Right atrium auricular region (tissue), 2 donors: ENCODE data around the gene ODF2. TPM values are rescaled to one million over a fixed set of nuclear protein-coding genes. Genes with fewer than 3 reads are reported as not detected.
"Not testable (repeated sequence)": the region's sequence is repeated elsewhere in the genome, so short reads cannot be mapped to it uniquely, and the experiment has no call there.

Source experiments
- DNase-seq: peaks from one replicate; pipeline ENCODE4 v3.0.0-alpha.2; 2019; ENCODE audit warnings: low spot score
- H3K27ac ChIP-seq, 2 donors: fragments of 200-600 bp; sonication (generic); 1 replicate in 1 of 2; 2 replicates in 1 of 2; pipeline ENCODE4 v1.5.1; 2016 to 2019
- H3K27me3 ChIP-seq, 2 donors: fragments of 200-600 bp; sonication (generic); one replicate each; pipeline versions ENCODE4 v1.5.1 to v1.6.0; 2017 to 2019
- H3K36me3 ChIP-seq: fragments of 200-600 bp; sonication (generic); one replicate; pipeline ENCODE4 v1.5.1; 2016
- H3K4me1 ChIP-seq, 2 donors: fragments of 200-600 bp; sonication (generic); one replicate each; pipeline versions ENCODE4 v1.5.1 to v1.6.0; 2017 to 2019
- H3K4me3 ChIP-seq, 2 donors: fragments of 200-600 bp; sonication (generic); 1 replicate in 1 of 2; 2 replicates in 1 of 2; pipeline ENCODE4 v1.5.1; 2017 to 2019; ENCODE audit warnings: mild to moderate bottlenecking in 1 of 2, moderate library complexity in 1 of 2
- H3K9me3 ChIP-seq, 2 donors: fragments of 200-600 bp; sonication (generic); one replicate each; pipeline ENCODE4 v1.5.1; 2019
- CTCF ChIP-seq, 2 donors: fragments of 200-600 bp; sonication (generic); IDR thresholded peaks; one replicate each; pipeline ENCODE4 v1.5.1; 2019; ENCODE audit warnings: antibody characterized with exemption in 2 of 2
- total RNA-seq, 2 donors: library from RNA; depleted of rRNA; stranded (reverse); fragments of >200 nt; gene quantifications; one replicate each; pipeline ENCODE4 v1.1.0, GENCODE V29; 2016

ODF2 gene
- total RNA-seq, 2 donors from 2014 or later: 9.7 to 12.1 TPM

DNA sequence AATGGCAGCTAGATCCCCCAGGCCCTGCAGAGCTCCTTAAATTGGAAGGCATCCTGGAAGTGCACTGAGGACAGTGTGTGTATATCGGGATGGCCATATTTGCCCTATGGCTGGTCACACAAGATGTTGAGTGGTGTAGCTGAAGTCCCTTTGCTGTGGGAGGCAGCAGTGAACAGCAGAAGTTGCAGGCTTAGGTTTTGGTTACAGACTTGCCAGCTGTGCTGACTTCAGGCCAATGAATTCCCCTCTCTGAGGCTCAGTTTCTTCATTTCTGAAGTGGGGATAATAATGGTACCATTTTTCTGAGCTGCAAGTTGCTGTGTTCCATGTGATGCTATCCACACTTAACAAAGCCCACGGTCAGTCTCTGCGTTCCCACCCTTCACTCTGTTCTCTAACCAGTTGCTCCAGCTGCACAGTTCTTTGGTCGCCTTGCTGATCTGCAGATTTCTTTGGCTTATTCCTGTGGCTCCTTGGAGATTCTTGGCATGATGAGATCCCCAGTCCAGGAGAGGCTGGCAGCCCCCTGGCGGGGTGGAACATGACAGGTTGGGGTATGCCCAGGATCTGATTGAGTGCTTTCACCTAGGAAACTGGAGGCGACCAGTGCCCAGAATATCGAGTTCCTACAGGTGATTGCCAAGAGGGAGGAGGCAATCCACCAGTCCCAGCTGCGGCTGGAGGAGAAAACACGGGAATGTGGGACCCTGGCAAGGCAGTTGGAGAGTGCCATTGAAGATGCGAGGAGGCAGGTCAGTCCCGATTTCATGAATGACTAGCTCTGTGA, 42.2 kb downstream of the ODF2 start:
- no peaks in the 10 kb centered on the region for H3K9me3 ChIP-seq
- no peak overlapping the region for H3K4me3 ChIP-seq
- no peaks in the 10 kb centered on the region for H3K27me3 ChIP-seq
- TF ChIP-seq CTCF (IDR thresholded peaks at IDR 0.05): no peak
- no peak for DNase-seq
- peaks cover 6% of the 10 kb centered on the region for H3K36me3 ChIP-seq
- no peak overlapping the region for H3K27ac ChIP-seq
- H3K4me1 ChIP-seq: peaks cover 0 to 9% of the 10 kb centered on the region in 2 donors

DNA sequence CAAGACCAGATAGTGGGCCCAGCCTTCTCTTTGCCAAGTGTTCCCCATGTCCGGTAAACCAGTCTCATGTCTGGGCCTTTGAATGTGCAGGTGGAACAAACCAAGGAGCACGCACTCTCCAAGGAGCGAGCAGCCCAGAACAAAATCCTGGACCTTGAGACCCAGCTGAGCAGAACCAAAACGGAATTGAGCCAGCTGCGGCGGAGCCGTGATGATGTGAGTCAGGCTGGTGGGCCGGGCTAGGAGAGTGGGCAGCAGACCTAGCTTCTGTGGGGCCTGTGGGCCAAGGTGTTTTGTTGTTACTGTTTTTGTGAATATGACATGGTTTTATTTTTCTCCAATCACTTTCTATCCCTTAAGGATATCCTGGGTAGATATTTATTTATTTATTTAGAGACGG, 43.1 kb downstream of the ODF2 start:
- Histone ChIP-seq H3K27ac (no peak overlapping the region), H3K4me1 (peaks cover 0 to 15% of the 10 kb centered on the region in 2 donors), H3K27me3 (no peaks in the 10 kb centered on the region), H3K9me3 (no peaks in the 10 kb centered on the region), H3K36me3 (peaks cover 6% of the 10 kb centered on the region), H3K4me3 (no peak overlapping the region)
- TF ChIP-seq CTCF (IDR thresholded peaks at IDR 0.05): no peak
- DNase-seq: no peak

DNA sequence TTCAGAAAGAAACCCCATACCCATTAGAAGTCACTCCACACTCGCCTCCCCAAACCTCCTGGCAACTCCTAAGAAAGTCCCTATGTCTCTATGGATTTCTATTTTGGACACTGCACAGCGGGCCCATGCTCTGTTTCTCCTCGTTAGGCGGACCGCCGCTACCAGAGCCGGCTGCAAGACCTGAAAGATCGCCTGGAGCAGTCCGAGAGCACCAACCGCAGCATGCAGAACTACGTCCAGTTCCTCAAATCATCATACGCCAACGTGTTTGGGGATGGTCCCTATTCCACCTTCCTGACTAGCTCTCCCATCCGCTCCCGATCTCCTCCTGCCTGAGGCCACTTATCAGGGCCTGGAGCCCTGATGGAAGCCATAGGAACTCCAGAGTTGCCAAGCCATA, 44.1 kb downstream of the ODF2 start:
- Histone ChIP-seq H3K27me3 (no peaks in the 10 kb centered on the region), H3K36me3 (peaks cover 6% of the 10 kb centered on the region), H3K9me3 (no peaks in the 10 kb centered on the region), H3K4me1 (peaks cover 0 to 9% of the 10 kb centered on the region in 2 donors), H3K4me3 (no peak overlapping the region), H3K27ac (no peak overlapping the region)
- TF ChIP-seq CTCF (IDR thresholded peaks at IDR 0.05): no peak
- DNase-seq: no peak

DNA sequence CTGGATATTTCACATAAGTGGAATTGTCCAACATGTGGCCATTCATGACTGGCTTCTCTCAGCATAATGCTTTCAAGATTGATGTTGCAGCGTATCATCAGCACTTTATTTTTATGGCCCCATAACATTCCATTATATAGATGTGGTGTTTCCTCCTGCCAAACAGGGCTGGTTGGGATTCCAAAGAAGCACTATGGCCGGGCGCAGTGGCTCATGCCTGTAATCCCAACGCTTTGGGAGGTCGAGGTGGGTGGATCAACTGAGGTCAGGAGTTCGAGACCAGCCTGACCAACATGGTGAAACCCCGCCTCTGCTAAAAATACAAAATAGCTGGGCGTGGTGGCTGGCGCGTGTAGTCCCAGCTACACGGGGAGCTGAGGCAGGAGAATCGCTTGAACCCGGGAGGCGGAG, 47.6 kb downstream of the ODF2 start:
- H3K4me1 ChIP-seq: peaks cover 0 to 26% of the 10 kb centered on the region in 2 donors
- not testable (repeated sequence) for DNase-seq, H3K4me3 ChIP-seq, H3K9me3 ChIP-seq, H3K36me3 ChIP-seq, H3K27ac ChIP-seq, H3K27me3 ChIP-seq

DNA sequence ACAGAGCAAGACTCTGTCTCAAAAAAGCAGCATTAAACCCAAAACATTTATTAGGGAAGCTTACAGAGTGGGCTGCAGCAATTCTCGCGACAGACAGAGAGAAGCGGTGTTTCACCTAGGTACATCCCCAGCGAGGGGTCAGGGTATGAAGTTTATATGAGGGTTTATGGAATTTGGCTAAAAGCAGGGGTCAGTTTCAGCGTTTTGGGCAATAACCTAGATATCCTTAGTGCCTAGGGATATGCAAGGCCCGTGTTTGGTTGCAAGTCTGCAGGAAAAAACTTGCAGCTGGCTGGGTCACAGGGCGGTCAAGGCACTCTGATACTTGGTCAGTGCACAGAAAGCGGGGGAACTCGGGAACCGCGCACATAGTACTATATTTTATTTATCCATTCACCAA, 48.1 kb downstream of the ODF2 start:
- TF ChIP-seq CTCF (IDR thresholded peaks at IDR 0.05): no peak
- H3K4me3 ChIP-seq: peak overlapping the region; percentile 55 to 91
- peaks cover 0 to 26% of the 10 kb centered on the region in 2 donors for H3K4me1 ChIP-seq
- no peaks in the 10 kb centered on the region for H3K27me3 ChIP-seq
- DNase-seq: no peak
- no peaks in the 10 kb centered on the region for H3K9me3 ChIP-seq
- peak overlapping the region in 1 of 2 donors; percentile 82 for H3K27ac ChIP-seq
- H3K36me3 ChIP-seq: peaks cover 6% of the 10 kb centered on the region

DNA sequence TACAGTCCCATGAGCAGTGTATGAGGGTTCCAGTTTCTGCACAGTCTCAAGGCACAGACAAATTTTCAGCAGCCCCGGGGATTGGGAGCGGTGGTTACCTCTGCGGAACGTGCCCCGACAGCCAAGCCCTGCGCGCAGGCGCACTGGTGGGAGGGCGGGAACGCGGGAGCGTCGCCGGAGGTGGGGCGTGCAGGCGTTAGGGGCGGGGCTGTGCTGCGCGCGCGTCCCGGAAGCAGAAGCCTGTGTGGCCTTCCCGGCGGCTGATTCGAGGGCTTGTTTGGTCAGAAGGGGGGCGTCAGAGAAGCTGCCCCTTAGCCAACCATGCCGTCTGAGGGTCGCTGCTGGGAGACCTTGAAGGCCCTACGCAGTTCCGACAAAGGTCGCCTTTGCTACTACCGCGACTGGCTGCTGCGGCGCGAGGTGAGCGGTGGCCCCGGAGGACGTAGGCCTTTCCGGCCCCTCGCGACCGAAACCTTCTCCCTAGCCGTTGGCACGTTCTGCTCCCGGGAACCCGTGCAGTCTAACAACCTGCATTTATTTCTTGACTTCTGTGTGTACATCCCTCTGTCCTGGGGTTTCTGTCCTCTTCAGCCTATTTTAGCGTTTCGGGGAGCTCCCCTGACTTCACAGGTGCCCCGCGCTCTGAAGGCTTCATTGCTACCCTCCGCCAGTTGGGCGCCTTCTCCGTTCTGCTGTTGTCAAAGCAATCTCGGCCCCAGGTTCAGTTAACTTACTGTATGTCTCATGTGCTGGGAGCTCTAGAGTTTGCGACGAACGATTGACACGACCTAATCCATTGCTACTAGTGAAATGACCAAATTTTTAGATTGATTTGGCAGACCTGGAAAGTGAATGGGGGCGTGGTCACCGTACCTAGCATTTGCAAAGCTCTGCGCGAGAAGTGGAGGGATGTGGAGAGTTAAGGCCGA, 48.9 kb downstream of the ODF2 start, which contains the start of gene GLE1:
Gene GLE1 (plus strand): TSS at position 235 of the 929 bp plus-strand sequence. CDS start 87 bp downstream, at position 322.
- no peak for TF ChIP-seq CTCF (IDR thresholded peaks at IDR 0.05)
- H3K4me1 ChIP-seq: peaks cover 0 to 26% of the 10 kb centered on the region in 2 donors
- H3K27ac ChIP-seq: peak within 1 kb of the TSS; percentile 69 to 82
- H3K4me3 ChIP-seq: peak within 1 kb of the TSS; percentile 55 to 91
- peaks cover 11% of the 10 kb centered on the region for H3K36me3 ChIP-seq
- peak; percentile 89 for DNase-seq
- no peaks in the 10 kb centered on the region for H3K27me3 ChIP-seq
- no peaks in the 10 kb centered on the region for H3K9me3 ChIP-seq
